ENCODE data around the gene FAM162B.
"Not testable (repeated sequence)": the region's sequence is repeated elsewhere in the genome, so short reads cannot be mapped to it uniquely, and the experiment has no call there.

Gene FAM162B

GRCh38 chr6:116726947-116727346, 38.6 kb downstream of the FAM162B start:
- no peak for DNase-seq (ENCODE audit: low read depth)

DNA sequence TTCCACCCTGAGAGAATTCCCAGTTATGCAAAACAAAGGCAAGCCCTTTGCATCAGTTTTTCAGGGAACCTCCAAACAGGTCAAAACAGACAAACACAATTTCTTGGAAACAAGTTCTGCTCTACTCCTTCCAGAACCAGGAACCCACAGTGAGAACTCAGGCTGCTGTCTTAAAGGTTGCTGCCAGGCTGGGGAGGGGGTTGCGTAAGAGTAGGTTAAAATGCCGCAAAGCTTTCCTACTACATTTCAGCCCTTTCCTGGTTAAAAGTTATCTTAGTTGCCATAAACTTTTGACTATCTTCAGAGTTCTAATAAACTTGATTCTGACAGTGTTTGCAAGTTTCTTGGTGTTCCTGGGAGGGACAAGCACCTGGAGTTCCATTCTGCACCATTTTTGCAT, 50.8 kb downstream of the FAM162B start:
- no peak for DNase-seq (ENCODE audit: low read depth)

DNA sequence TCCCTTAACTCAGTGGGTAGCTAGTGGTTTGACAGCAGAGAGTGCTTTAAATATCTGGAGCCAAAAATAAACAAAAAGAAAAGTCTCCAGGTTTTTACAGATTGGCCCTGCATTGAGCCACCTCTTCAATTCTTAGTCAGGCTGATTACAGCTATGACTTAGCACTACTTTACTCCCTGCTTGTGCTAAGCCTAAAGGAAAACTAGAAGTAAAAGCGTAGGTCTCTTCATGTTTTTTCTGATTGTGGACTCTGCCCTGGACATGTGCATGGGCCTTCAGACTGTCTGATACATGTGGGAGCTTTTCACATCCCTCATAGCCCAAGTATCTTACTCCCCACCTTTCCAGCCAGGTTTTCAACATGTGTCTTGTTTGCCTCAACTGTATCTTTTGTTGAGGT, 51.2 kb downstream of the FAM162B start:
- no peak for DNase-seq (ENCODE audit: low read depth)

- no peak for DNase-seq (ENCODE audit: low read depth)
These were observed 59.6 kb downstream of the FAM162B start for GRCh38 chr6:116705917-116706316.

- DNase-seq (ENCODE audit: low read depth): not testable (repeated sequence)
These were observed 61.6 kb downstream of the FAM162B start for GRCh38 chr6:116703888-116704287.

All from stimulated activated CD8-positive, alpha-beta memory T cell treated with anti-CD3 and anti-CD28 coated beads, Interleukin-15, amount 100 ng/mL, for 24 hours (primary cell).